K562 (cell line): ENCODE measurements around the gene BMP2K. TPM values are rescaled to one million over a fixed set of nuclear protein-coding genes. Genes with fewer than 3 reads are reported as not detected.

ENCODE experiments used
- ARNT ChIP-seq, 2 experiments: fragments of 450-650 bp; IDR thresholded peaks; 2 replicates each; pipeline ENCODE4 v1.6.1; 2016; ENCODE audit warnings: mild to moderate bottlenecking in 1 of 2
- CEBPG ChIP-seq, 3 experiments: fragments of 200-800 bp in 1 of 3; sonication (Bioruptor generic) in 1 of 3; sonication (generic) in 1 of 3; formaldehyde crosslinking in 1 of 3; IDR thresholded peaks in 2 of 3; conservative IDR thresholded peaks in 1 of 3; 2 replicates each; pipeline versions ENCODE4 v1.6.1 to v1.8.0; 2016 to 2022; ENCODE audit warnings: missing compliant biosample characterization in 2 of 3, missing genetic modification characterization in 2 of 3, mild to moderate bottlenecking in 1 of 3, missing genetic modification reagents in 1 of 3
- ELK1 ChIP-seq: sonication (generic); formaldehyde crosslinking; IDR thresholded peaks from 2 replicates; pipeline ENCODE4 v1.8.1; 2022; ENCODE audit warnings: missing genetic modification reagents
- GABPB1 ChIP-seq: sonication (generic); formaldehyde crosslinking; IDR thresholded peaks from 2 replicates; pipeline ENCODE4 v1.8.0; 2022; ENCODE audit warnings: mild to moderate bottlenecking, missing genetic modification reagents
- HDAC3 ChIP-seq: fragments of 450-650 bp; IDR thresholded peaks from 2 replicates; pipeline ENCODE4 v1.6.1; 2018; ENCODE audit warnings: borderline replicate concordance, mild to moderate bottlenecking, moderate library complexity; ENCODE audit not compliant: partially characterized antibody
- LCOR ChIP-seq: sonication (generic); formaldehyde crosslinking; IDR thresholded peaks from 2 replicates; pipeline ENCODE4 v1.8.0; 2022; ENCODE audit warnings: mild to moderate bottlenecking, missing genetic modification reagents
- MTA3 ChIP-seq: fragments of 450-650 bp; formaldehyde crosslinking; IDR thresholded peaks from 2 replicates; pipeline ENCODE4 v1.6.1; 2017; ENCODE audit warnings: mild to moderate bottlenecking, borderline replicate concordance
- NBN ChIP-seq: fragments of 450-650 bp; IDR thresholded peaks from 2 replicates; pipeline ENCODE4 v1.6.1; 2016; ENCODE audit warnings: low read depth, mild to moderate bottlenecking
- NFIX ChIP-seq: fragments of 250-450 bp; sonication (Bioruptor Pico); IDR thresholded peaks from 2 replicates; pipeline ENCODE4 v1.4.0; 2020; ENCODE audit warnings: low read depth, mild to moderate bottlenecking, moderate library complexity
- NFYB ChIP-seq: IDR thresholded peaks from 2 replicates; pipeline ENCODE4 v1.6.1; 2011; ENCODE audit warnings: mild to moderate bottlenecking, moderate library complexity; ENCODE audit not compliant: insufficient read length; ENCODE audit errors: extremely low read depth
- NR2C2 ChIP-seq, 2 experiments: fragments of 200-800 bp in 1 of 2; sonication (Bioruptor generic) in 1 of 2; sonication (generic) in 1 of 2; formaldehyde crosslinking in 1 of 2; IDR thresholded peaks; 2 replicates each; pipeline versions ENCODE4 v1.6.1 to v1.8.0; 2016 to 2022; ENCODE audit warnings: mild to moderate bottlenecking in 1 of 2, missing compliant biosample characterization in 1 of 2, missing genetic modification characterization in 1 of 2, missing genetic modification reagents in 1 of 2
- PHB2 ChIP-seq: fragments of 450-650 bp; IDR thresholded peaks from 2 replicates; pipeline ENCODE4 v1.6.1; 2017; ENCODE audit warnings: low read depth
- POLR2AphosphoS5 ChIP-seq: IDR thresholded peaks from 2 replicates; pipeline ENCODE4 v1.6.1; 2011; ENCODE audit warnings: mild to moderate bottlenecking, low read depth, low read length, moderate library complexity; ENCODE audit not compliant: control insufficient read depth, insufficient read depth
- RBM34 ChIP-seq: fragments of 200-400 bp; formaldehyde crosslinking; IDR thresholded peaks from 2 replicates; pipeline ENCODE4 v1.6.1; 2018; ENCODE audit warnings: low read length, borderline replicate concordance; ENCODE audit not compliant: insufficient read depth
- THRA ChIP-seq: fragments of 450-650 bp; IDR thresholded peaks from 2 replicates; pipeline ENCODE4 v1.6.1; 2017; ENCODE audit warnings: mild to moderate bottlenecking, moderate library complexity
- XRCC3 ChIP-seq: fragments of 450-650 bp; IDR thresholded peaks from 2 replicates; pipeline ENCODE4 v1.6.1; 2017; ENCODE audit warnings: mild to moderate bottlenecking, moderate library complexity
- YY1 ChIP-seq, 3 experiments: IDR thresholded peaks; 2 replicates each; pipeline ENCODE4 v1.6.1; 2011; ENCODE audit warnings: low read length in 2 of 3, mild to moderate bottlenecking in 2 of 3, moderate library complexity in 2 of 3, borderline replicate concordance in 1 of 3, control low read depth in 1 of 3, low read depth in 1 of 3; ENCODE audit not compliant: insufficient read depth in 3 of 3, insufficient replicate concordance in 2 of 3, control insufficient read depth in 1 of 3, insufficient read length in 1 of 3; ENCODE audit errors: extremely low read depth in 1 of 3
- ZFX ChIP-seq: sonication (generic); formaldehyde crosslinking; IDR thresholded peaks from 2 replicates; pipeline ENCODE4 v1.8.0; 2022; ENCODE audit warnings: mild to moderate bottlenecking, missing genetic modification reagents, moderate library complexity
- ZNF232 ChIP-seq: sonication (generic); formaldehyde crosslinking; IDR thresholded peaks from 2 replicates; pipeline ENCODE4 v1.8.0; 2022; ENCODE audit warnings: mild to moderate bottlenecking, missing genetic modification reagents
- polyA plus RNA-seq, 8 experiments: library from polyadenylated mRNA; depleted of rRNA in 4 of 8; stranded (reverse) in 5 of 8; unstranded in 3 of 8; fragments of >200 nt; fragmentation: Nextera tagmentation in 2 of 8; fragmentation: Illumina TruSeq in 1 of 8; extraction: Ambion mirVana in 2 of 8; extraction: Trizol in 1 of 8; gene quantifications; 2 replicates each; pipeline versions ENCODE4 v1.2.1 to v1.2.3, GENCODE V29; 2011 to 2014; ENCODE audit warnings: inconsistent platforms in 1 of 8, missing spikeins in 1 of 8
- total RNA-seq, 7 experiments: library from RNA; depleted of rRNA in 6 of 7; stranded (reverse); fragments of >200 nt in 6 of 7; fragmentation: Illumina TruSeq in 2 of 7; extraction: Trizol in 2 of 7; gene quantifications; 2 replicates each; pipeline versions ENCODE4 v1.2.1 to v1.2.3, GENCODE V29; 2011 to 2021; ENCODE audit warnings: low replicate concordance in 1 of 7

The BMP2K gene
- total and polyA plus RNA-seq, 9 of the 15 experiments (the other 6 are each of a cell fraction or from before 2014, with no cell fraction given) = 17.0 to 217 (median 104) TPM

GRCh38 chr4:78732332-78733104, 43.6 kb upstream of the BMP2K start (continued):
- TF ChIP-seq POLR2AphosphoS5 = peak; percentile 62
- no peak for TF ChIP-seq ZNF232
- peak; percentile 55; the same call in 1 of the 2 replicates for TF ChIP-seq LCOR (CRISPR knock-in tag)
- peak; percentile 73; the same call in 1 of the 2 replicates for TF ChIP-seq PHB2
- 0 out of 2 replicates have a peak, but pooled peaks have one; percentile 17 for TF ChIP-seq GABPB1
- TF ChIP-seq CEBPG (CRISPR knock-in tag; IDR thresholded peaks at IDR 0.05) = peak; percentile 28; the same call in 1 of the 2 replicates
- peak; percentile 15 to 50; a peak in 2 of 4 replicates for TF ChIP-seq CEBPG (tag; conservative IDR thresholded peaks at IDR 0.05 in 1 of 2, IDR thresholded peaks at IDR 0.05 in 1 of 2)
- TF ChIP-seq NR2C2 (CRISPR knock-in tag; IDR thresholded peaks at IDR 0.05) = peak; percentile 95
- peak; percentile 97 for TF ChIP-seq NR2C2 (tag; IDR thresholded peaks at IDR 0.05)
- no peak for TF ChIP-seq ELK1 (CRISPR knock-in tag)
- peak in 1 of 3 experiments; percentile 21 for TF ChIP-seq YY1 (IDR thresholded peaks at IDR 0.05; ENCODE audit: borderline replicate concordance in 1 of 3, control insufficient read depth in 1 of 3, extremely low read depth in 1 of 3, insufficient read depth in 3 of 3, insufficient read length in 1 of 3, insufficient replicate concordance in 2 of 3, low read depth in 1 of 3, low read length in 2 of 3)
- TF ChIP-seq THRA = no peak
- peak; percentile 88 to 95; a peak in 3 of 4 replicates for TF ChIP-seq ARNT (IDR thresholded peaks at IDR 0.05)
- peak; percentile 46 for TF ChIP-seq ZFX
- no peak for TF ChIP-seq XRCC3
- TF ChIP-seq MTA3 = peak; percentile 85; the same call in 1 of the 2 replicates
- peak; percentile 26 for TF ChIP-seq NFYB
- TF ChIP-seq NFIX (CRISPR knock-in tag) = no peak
- peak; percentile 97 for TF ChIP-seq NBN
- TF ChIP-seq RBM34 = no peak
- TF ChIP-seq HDAC3 = peak; percentile 94
